ENCODE data around the gene ZNRF3. TPM values are rescaled to one million over a fixed set of nuclear protein-coding genes. Genes with fewer than 3 reads are reported as not detected.

ZNRF3 gene
- total RNA-seq, 1 donor from 2014 or later = 7.4 TPM

DNA sequence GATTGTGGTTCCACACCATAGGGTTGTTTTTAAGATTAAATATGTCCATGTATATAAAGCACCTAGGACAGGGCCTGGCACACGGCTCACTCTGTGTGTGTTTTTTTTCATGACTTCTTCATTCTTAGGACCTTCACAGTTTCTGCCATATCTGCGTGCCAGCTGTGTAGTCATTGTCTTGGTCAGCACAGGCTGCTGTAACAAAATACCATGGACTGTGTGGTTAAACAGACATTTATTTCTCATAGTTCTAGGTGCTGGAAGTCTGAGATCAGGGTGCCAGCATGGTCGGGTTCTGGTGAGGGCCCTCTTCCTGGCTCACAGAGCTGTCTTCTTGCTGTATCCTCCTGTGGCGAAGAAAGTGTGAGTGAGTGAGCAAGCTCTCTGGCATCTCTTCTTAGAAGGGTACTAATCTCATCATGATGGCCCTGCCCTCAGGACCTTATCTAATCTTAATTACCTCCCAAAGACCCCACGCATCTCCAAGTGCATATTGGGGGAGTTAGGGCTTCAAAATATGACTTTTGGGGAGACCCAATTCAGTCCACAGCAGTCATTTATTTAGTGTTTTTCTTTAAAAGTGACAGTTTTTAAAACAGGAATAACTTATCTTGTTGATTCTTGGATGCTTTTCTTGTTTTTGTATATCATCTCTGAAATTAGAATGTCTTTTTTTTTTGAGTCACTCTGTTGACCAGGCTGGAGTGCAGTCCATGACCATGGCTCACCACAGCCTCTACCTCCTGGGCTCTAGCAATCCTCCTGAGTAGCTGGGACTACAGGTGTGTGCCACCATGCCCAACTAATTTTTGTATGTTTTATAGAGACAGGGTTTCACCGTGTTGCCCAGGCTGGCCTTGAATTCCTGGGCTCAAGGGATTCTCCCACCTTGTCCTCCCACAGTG is 70.9 kb downstream of the ZNRF3 start:
- DNase-seq = no peak

DNA sequence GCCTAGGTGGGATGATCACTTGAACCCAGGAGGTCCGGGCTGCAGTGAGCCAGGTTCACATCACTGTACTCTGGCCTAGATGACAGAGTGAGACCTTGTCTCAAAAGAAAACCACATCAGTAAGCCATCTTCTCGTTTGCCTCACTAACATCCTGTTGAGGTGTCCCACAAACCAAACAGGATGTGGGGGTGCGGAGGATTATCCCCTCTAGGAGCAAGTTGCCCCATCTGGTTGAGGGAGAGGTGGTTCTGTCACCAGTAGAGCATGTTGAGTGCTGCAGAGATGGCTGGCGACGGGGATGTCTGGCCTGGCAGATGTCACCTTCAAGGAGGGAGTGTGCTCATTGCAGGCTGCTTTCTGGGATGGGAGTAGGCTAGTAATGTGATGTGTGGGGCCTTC is 72.4 kb downstream of the ZNRF3 start:
- no peak for DNase-seq

DNA sequence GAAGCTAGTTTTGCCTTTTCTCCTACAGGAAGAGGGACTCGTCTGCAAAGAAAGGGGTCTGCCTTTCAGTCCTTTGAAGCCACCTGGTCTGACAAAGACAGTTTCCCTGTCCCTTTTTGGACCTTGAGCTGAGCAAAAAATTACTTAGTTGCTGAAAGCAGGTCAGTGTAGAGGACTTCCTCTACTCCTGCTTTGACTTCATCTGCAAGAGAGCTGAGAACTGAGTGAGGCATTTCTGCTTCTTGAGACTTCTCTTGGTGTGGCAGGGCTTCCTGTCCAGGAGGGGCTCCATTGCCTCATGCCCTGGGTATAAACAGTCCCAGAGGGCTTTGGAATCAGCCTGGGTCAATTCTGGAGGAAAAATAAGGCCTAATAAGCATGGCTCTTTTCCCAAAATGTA is 73.1 kb downstream of the ZNRF3 start:
- DNase-seq = no peak

DNA sequence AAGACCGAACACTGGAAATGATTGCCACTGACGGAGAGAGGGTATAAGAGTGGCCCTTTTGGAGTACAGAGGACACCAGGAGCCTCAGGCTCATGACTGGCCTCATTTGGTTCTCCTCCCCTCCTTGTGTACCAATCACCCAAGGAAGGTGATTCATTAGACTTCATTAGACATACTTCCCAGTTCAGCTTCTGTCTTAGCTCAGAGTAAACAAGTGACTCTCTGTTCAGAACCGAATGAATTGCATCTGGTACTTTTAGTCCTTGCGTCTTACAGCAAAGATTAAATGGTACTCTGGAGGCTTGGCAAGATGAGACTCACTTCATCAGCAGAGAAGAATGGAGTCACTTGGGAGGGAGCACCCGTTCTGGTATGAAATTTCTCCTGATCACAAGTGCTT is 75.2 kb downstream of the ZNRF3 start:
- DNase-seq = no peak

DNA sequence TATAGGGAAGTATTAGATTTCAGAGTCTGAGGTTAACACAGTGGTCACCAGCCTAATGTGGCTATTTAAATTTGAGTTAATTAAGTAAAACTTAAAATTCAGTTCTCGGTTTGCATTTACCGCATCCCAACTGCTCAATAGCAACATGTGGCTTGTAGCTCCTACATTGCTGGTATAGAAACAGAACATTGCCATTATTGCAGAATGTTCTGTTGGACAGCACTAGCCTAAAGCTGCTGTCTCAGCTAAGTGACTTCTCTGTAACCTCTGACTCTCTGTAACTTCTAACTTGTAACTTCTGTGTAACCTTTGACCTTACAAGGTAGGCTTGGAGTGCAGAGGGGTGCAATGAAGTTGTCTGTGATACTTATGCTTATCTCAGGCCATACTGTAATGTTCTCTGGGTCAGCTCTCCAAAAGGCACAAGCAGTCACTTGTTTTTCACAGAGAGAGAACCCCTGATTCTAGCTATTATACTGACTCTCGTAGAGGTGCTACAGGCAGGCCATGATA is 78.7 kb downstream of the ZNRF3 start:
- DNase-seq = no peak

DNA sequence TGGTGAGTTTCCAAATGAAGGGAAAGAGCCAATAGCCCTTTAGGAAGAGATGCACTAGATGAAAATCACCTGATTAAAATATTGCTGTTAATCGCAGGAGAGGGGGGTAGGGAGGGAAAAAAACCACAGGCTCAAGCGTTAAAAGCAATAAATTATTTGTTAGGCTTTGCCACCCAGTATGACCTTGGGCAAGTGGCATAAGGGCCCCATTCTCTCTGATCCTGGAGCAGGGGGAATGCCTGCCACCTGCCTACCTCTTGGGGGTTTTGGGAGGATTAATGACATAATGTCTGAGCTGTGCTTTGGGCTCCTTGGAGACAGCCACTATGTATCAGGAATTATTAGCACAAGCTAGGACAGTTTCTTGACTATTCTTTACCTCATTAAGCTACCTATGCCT is 80.0 kb downstream of the ZNRF3 start:
- DNase-seq = no peak

DNA sequence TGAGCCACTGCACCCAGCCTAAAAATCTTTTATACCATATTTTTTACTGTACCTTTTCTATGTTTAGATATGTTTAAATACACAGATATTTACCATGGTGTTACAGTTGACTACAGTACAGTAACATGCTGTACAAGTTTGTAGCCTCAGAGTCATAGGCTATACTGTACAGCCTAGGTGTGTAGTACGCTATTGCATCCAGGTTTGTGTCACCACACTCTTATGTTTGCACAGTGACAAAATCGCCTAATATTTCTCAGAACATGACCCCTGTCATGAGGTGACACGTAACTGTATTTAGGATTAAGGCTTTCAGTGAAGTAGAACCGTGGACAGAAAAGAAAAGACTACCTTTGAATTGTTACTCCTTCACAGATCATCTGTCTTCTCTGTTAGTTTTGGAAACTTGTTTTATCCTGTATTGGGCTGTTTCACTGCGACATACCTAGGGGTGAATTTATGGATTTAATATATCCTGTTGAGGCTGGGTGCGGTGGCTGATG is 83.8 kb downstream of the ZNRF3 start:
- DNase-seq = no peak

DNA sequence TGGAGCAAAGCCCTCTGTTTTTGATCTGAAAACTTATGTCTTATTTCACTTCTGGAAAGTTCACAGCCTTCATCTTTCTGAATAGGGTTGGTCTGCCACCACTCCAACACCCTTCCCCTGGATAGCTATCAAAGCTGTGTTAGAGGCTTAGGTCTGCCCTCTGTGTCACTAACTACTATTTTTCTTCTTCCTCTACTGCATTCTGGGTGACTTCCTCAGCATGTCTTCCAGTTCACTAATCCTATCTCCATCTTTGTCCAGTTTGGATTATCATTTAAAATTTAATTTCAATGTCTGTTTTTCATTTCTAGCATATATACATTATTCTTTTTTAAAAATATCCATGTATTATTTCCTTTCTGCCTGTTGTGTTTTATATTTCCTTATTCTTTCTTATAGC is 84.6 kb downstream of the ZNRF3 start:
- no peak for DNase-seq

DNA sequence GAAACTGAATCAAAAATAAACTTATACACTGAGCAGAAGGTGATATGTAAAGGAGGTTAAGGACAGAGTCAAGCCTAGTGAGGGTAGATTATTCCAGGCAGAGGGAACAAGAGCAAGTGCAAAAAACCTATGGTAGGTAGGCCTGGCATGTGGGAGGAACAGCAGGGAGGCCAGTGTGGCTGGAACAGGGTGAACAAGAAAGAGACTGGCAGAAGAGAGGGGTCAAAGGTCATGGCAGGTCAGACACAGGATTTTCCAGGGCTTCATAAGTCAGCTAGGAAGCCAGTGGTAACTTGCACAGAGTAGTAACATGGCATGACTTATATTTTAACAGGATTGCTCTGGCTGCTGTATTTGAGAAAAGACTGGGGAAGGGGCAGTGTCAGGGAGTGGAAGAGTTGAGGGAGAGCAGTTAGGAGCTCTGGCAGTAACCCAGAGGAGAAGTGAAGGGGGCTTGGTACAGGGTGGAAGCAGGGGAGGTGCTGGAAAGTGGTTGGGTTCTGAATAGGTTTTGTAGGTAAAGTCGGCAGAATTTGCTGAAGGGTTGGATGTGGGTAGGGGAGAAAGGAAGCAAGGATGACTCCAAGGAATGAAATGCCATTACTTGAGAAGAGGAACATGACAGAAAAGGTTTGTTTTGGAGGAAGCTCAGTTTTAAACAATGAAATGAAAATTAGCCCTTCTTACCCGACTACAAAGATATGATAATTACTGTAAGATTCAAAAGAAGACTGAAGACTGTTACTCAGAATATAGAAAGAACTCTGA is 86.2 kb downstream of the ZNRF3 start:
- DNase-seq = no peak

DNA sequence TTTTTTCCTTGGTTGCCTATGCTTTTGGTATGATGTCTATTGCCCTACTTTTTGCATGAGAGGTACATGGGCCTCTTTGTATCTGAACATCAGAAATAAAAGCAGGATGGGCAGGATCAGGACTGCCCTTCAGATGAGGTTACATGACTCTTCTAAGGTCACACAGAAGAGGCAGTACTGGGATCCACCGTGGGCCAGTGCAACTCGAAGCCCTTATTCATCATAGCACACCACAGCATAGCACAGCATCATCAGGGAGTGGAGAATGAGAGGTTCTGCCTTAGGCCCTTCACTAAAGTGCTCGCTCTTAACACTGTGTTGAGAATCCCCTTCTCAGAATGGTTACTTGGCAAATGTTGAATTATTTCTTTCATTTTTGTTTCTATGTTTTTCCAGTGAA is 90.0 kb downstream of the ZNRF3 start:
- DNase-seq = no peak

DNA sequence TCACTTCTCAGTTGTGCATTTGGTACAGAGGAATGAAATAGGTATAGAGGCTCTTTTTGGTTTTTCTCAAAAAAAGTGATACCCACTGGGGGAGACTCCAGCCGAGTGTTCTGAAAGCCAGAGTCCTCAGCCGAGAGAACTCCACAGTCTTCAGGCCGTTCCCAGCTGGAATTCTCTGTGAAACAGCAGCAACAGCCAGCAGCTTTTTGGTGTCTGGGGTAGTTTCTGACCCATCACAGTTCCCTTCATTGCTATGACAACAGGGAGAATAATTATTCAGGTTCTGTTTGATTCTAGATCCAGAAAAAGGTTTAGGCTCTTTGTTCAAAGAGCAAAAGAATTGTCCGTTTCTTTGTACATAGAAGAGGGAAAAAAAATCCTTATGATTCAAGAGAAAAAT is 93.7 kb downstream of the ZNRF3 start:
- DNase-seq = no peak

DNA sequence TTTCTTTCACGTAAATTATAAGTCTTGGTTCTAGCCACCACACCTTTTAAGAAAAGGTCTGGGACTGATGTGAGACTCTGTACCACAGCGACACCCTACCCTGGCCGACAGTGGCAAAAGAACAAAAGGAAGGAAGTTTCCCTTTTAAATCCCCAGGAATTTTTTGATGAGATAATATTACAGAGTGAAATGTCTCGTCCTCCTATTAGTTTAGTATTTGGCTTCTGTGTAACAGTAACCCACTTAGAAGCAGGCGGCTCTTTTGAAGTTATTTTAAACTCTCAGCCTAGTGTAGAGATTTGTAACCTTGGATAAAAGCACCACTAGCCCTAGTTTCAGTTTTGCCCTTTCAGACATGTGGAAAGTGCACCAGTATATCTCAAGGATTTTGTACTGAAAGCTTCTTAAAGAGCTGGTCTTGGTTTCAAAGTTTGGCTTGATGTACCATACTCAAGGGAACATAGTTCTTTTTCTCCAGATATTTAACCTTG is 94.2 kb downstream of the ZNRF3 start:
- no peak for DNase-seq

DNA sequence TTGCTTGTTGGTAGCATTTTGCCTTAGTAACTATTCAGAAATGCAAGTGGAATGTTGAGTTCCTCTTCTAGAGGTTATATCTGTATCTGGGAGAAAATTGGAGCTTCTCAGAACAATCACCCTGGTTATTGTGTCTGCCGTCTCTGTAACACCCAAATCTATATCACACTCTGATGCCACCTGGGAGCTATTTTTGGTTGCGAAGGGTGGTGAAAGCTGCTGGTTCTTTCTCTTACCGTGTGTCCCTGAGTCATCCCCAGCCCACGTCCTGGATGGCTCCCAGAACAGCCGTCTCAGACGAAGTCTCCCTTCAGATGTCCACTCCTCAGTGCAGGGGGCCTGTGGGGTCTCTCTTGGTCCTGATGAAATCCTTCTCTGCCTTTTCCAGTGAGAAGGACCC is 94.8 kb downstream of the ZNRF3 start:
- no peak for DNase-seq

DNA sequence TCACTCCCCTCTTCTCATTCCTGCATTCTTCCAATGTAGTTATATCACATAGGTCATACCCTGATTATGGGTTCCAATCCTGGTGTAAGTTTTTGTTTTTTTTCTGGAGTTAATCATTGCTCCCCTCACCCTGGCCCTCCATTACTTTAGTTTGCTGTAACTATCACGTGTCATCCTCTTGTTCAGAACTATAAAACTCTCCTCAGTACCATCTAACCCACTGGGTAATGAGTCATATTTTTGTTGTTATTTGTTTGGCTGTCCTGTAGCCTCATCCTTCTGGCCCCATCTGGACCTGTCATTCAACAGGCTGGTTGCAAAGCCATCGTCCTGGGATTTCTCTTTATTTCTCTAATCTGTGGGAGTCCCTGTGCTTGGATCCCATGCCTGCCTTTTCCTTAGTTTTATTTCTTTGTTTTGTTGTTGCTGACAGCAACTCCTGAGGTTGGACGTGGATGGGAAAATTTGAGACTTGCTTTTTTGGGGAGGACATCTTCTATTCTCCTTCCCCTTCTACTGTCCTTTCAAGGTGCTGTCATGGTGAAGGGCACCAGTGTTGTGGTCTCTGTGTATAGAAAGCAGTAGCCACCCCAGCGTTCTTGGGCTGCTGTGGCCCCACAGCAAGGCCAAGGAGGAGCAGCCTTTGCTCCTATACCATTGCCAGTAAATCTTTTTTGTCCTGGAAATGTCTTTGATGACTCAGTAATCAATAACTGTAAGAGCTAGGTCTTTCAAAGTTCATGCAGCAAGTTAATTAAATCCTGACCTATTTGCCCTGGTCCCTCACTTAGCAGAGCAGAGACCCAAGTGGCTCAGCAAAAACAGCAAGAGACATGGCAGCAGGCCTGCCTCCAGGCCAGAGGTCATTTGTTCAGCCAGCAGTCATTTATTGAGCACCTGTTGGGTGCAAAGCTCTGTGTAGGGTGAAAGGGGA is 95.8 kb downstream of the ZNRF3 start:
- no peak for DNase-seq

DNA sequence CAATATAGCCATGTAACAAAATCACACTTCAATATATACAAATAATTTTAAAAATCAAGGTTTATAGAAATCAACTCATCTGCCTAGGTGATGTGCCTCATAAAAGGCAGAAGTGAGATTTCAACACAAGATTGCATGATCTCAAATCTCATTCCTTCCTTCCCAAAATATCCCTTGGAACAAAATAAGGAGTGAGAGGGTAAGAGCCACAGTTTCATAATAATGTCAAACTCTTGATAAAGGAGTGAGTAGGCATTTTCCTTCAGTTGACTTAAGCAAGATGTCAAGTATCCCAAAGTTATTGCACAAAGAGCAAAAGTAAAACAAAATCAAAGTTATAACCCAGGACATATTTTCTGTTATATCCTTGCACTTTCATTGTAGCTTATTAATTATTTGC is 97.0 kb downstream of the ZNRF3 start:
- DNase-seq = no peak

DNA sequence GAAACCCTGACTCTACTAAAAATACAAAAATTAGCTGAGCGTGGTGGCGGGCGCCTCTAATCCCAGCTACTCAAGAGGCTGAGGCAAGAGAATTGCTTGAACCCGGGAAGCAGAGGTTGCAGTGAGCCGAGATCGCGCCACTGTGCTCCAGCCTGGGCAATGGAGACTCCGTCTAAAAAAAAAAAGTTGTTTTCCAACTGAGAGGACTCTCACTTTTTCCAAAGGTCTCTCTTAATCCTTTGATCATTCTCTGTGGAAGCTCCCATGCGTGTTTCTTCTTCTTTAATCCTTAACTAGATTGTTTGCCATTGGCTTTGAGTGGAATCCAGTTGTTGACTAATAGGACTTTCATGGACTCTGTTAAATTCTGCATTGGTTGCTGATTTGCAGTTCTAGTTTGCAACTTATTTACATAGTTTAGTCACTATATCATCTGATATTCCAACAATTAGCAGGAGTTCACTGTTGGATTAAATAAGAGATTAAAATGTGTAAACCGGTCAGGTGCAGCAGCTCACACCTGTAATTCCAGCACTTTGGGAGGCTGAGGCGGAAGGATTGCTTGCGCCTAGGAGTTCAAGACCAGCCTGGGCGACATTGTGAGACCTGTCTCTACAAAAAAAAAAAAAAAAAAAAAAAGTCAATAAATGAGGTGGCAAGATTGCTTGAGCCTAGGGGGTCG is 98.6 kb downstream of the ZNRF3 start:
- no peak for DNase-seq

DNA sequence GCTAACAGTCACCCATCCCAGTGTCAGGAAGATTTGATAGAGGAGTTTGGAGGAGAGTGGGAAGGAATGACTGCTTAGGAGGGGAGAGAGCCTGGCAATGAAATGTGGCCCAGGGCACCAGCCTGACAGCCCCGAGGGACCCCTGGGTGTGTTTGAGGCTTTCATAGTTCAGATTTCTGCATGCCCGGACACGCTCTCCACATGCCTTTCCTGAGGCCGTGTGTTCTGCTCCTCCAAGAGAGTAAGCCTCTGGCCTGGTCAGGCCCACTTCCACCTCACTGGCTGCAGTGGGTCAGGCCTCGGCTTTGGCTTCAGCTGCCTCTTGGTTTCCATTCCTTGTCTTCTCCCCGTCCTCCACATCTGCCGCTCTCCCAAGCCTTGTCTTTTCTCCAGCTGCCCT is 99.8 kb downstream of the ZNRF3 start:
- DNase-seq = no peak

DNA sequence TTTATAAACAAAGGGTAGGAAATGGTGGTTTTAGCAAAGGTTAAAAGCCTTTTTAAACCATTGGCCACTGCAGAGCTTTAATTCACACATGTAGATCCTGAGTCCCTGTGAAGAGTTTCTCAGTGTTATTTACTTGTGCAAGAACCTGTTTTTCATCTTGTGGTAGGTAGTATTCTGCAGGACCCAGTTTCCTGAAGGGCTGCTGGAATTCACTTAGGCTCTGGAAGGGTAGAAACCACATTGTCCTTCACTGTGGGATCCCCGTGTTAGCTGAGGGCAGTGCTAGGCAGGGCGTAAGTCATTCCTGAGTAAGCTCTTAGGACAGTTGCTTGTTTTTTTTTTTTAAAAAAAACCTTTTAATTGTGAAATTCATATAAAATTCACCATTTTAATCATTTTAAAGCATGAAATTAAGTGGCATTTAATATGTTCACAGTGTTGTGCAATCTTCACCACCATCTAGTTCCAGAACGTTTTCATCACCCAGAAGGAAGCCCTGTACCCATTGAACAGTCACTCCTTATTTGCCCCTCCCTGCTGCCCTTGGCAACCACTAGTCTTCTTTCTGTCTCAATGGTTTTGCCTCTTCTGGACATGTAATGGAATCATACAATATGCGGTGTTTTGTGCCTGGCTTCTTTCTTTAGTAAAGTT is 100.5 kb downstream of the ZNRF3 start:
- DNase-seq = no peak

DNA sequence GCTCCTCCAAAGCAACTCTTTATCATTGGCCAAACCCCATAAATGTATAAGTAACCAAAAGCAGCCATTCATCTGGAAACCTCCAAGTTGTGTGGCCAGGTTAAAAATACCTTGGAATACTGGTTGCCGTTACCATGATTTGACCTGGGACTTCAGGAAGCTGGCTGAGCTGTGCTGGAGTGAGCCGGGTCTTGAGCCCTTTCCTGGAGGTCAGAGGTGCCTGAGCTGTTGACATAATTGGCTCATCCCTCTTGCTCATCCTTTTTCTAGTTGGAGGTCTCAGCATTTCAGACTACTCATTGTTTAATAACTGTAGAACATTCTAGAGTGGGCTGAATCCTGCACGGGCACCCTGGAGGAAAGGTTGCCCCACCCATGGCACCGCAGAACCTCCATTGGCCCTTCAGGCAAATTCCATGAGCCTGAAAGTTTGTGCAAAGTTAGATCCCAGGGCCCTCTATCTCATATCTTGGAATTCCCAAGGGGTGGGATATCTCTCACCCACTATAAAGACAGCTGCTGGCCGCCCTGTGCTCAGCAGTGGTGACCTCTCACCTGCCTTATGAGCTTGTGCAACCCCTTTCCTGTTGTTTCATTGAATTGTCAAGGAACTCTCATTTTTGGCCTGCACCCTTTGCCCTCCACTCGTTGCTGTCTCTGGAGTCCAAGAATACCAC is 101.2 kb downstream of the ZNRF3 start:
- DNase-seq = no peak
